IMR-90 (cell line): Measurements from ENCODE around the gene CD99L2. TPM values are rescaled to one million over a fixed set of nuclear protein-coding genes. Genes with fewer than 3 reads are reported as not detected.

Source experiments
- ATAC-seq: fragments of 200-7000 bp; cut with Tn5 transposase; 2 replicates; pipeline ENCODE4 v1.9.1; 2020; ENCODE audit warnings: low read depth, mild to moderate bottlenecking, moderate library complexity
- BruUV-seq: library from RNA; stranded (reverse); fragments of 400-500 nt; replicated peaks from 2 replicates; lab custom pipeline; 2021; lab: Mats Ljungman, UMichigan
- CTCF ChIA-PET: fragments of 300-600 bp; formaldehyde crosslinking; extraction: SDS; loops from one replicate; lab custom pipeline; 2021; ENCODE audit warnings: antibody characterized with exemption; lab: Yijun Ruan, JAX
- POLR2A ChIA-PET: fragments of 300-600 bp; sonication (Branson Sonifier 250); formaldehyde crosslinking; loops from one replicate; lab custom pipeline; 2022; ENCODE audit warnings: antibody characterized with exemption; ENCODE audit not compliant: unreplicated experiment; lab: Charles Lee
- DNase-seq: peaks from one replicate; pipeline ENCODE4 v3.0.0; 2013
- H2AFZ ChIP-seq: replicated peaks from 2 replicates; pipeline ENCODE3; 2013; ENCODE audit warnings: low read length, mild to moderate bottlenecking; ENCODE audit not compliant: poor library complexity
- H2AK5ac ChIP-seq: 2 replicates; pipeline ENCODE4 v1.6.1; 2013; ENCODE audit warnings: low read depth, low read length, inconsistent platforms
- H2AK9ac ChIP-seq: replicated peaks from 2 replicates; pipeline ENCODE3; 2013; ENCODE audit warnings: mild to moderate bottlenecking, low read depth, low read length, moderate library complexity; ENCODE audit not compliant: poor library complexity
- H2BK120ac ChIP-seq: 2 replicates; pipeline ENCODE4 v1.6.1; 2013; ENCODE audit warnings: low read depth, low read length, inconsistent platforms
- H2BK15ac ChIP-seq: 3 replicates; pipeline ENCODE4 v1.6.1; 2013; ENCODE audit warnings: low read depth, low read length, inconsistent platforms
- H2BK20ac ChIP-seq: 2 replicates; pipeline ENCODE4 v1.6.1; 2013; ENCODE audit warnings: low read depth, mild to moderate bottlenecking, inconsistent platforms, low read length, moderate library complexity
- H2BK5ac ChIP-seq: 2 replicates; pipeline ENCODE4 v1.6.1; 2013; ENCODE audit warnings: mild to moderate bottlenecking, low read depth, low read length, inconsistent platforms; ENCODE audit not compliant: poor library complexity, severe bottlenecking
- H3K14ac ChIP-seq: replicated peaks from 2 replicates; pipeline ENCODE4 v1.6.1; 2013; ENCODE audit warnings: low read depth, low read length, inconsistent platforms
- H3K18ac ChIP-seq: 2 replicates; pipeline ENCODE4 v1.6.1; 2013; ENCODE audit warnings: low read depth, low read length, control low read depth
- H3K23ac ChIP-seq: 2 replicates; pipeline ENCODE4 v1.6.1; 2013; ENCODE audit warnings: low read depth, low read length, inconsistent platforms
- H3K27ac ChIP-seq: 2 replicates; pipeline ENCODE4 v1.5.1; 2013; ENCODE audit warnings: mild to moderate bottlenecking, control low read depth, low read length; ENCODE audit not compliant: insufficient read depth
- H3K27me3 ChIP-seq: 2 replicates; pipeline ENCODE4 v1.6.1; 2013; ENCODE audit warnings: low read length; ENCODE audit not compliant: control insufficient read depth, insufficient read depth
- H3K36me3 ChIP-seq: 2 replicates; pipeline ENCODE4 v1.6.1; 2013; ENCODE audit warnings: low read length, mixed read lengths; ENCODE audit not compliant: control insufficient read depth, insufficient read depth
- H3K4ac ChIP-seq: 2 replicates; pipeline ENCODE4 v1.6.1; 2013; ENCODE audit warnings: low read depth, low read length, inconsistent platforms
- H3K4me1 ChIP-seq: 2 replicates; pipeline ENCODE4 v1.6.1; 2013; ENCODE audit warnings: low read length, mixed read lengths; ENCODE audit not compliant: control insufficient read depth, insufficient read depth
- H3K4me2 ChIP-seq: 2 replicates; pipeline ENCODE4 v1.6.1; 2013; ENCODE audit warnings: low read depth, mild to moderate bottlenecking, control low read depth, low read length, moderate library complexity
- H3K4me3 ChIP-seq: 2 replicates; pipeline ENCODE4 v1.5.1; 2013; ENCODE audit warnings: low read depth, mild to moderate bottlenecking, control low read depth, low read length, moderate library complexity; ENCODE audit not compliant: insufficient read depth
- H3K56ac ChIP-seq: 2 replicates; pipeline ENCODE4 v1.6.1; 2013; ENCODE audit warnings: low read length, inconsistent platforms; ENCODE audit not compliant: insufficient read depth; ENCODE audit errors: extremely low read depth
- H3K79me1 ChIP-seq, 2 experiments: 2 replicates each; pipeline ENCODE4 v1.6.1; 2013; ENCODE audit warnings: low read length in 2 of 2, inconsistent platforms in 1 of 2, low read depth in 1 of 2
- H3K9ac ChIP-seq: 2 replicates; pipeline ENCODE4 v1.6.1; 2013; ENCODE audit warnings: low read depth, low read length, control low read depth
- H3K9me1 ChIP-seq: 2 replicates; pipeline ENCODE4 v1.6.1; 2013; ENCODE audit warnings: low read length, inconsistent platforms; ENCODE audit not compliant: insufficient read depth
- H3K9me3 ChIP-seq: 2 replicates; pipeline ENCODE4 v1.6.1; 2013; ENCODE audit warnings: low read length; ENCODE audit not compliant: control insufficient read depth, insufficient read depth
- H4K20me1 ChIP-seq: 2 replicates; pipeline ENCODE4 v1.6.1; 2013; ENCODE audit warnings: low read length, inconsistent platforms; ENCODE audit not compliant: insufficient read depth
- H4K5ac ChIP-seq: 2 replicates; pipeline ENCODE4 v1.6.1; 2013; ENCODE audit warnings: mild to moderate bottlenecking, low read depth, low read length, control low read depth
- H4K8ac ChIP-seq, 2 experiments: 2 replicates each; pipeline ENCODE4 v1.6.1; 2013; ENCODE audit warnings: low read depth in 2 of 2, low read length in 2 of 2, control low read depth in 1 of 2, inconsistent platforms in 1 of 2
- H4K91ac ChIP-seq: 2 replicates; pipeline ENCODE4 v1.6.1; 2013; ENCODE audit warnings: low read depth, low read length, inconsistent platforms; ENCODE audit not compliant: insufficient read depth
- BHLHE40 ChIP-seq: fragments of 150-350 bp; IDR thresholded peaks from 2 replicates; pipeline ENCODE4 v1.6.1; 2016; ENCODE audit warnings: mild to moderate bottlenecking, low read depth, low read length
- CEBPB ChIP-seq: IDR thresholded peaks from 2 replicates; pipeline ENCODE4 v1.6.1; 2012; ENCODE audit warnings: low read depth, low read length, improper control_type of control experiment
- CHD1 ChIP-seq: IDR thresholded peaks from 2 replicates; pipeline ENCODE4 v1.6.1; 2012; ENCODE audit warnings: low read depth, low read length, improper control_type of control experiment
- CTCF ChIP-seq: conservative IDR thresholded peaks from 2 replicates; pipeline ENCODE4 v1.5.1; 2012; ENCODE audit warnings: mild to moderate bottlenecking, low read depth, low read length, improper control_type of control experiment
- FOS ChIP-seq: fragments of 150-350 bp; IDR thresholded peaks from 2 replicates; pipeline ENCODE4 v1.6.1; 2016; ENCODE audit warnings: low read depth, low read length
- MAZ ChIP-seq: IDR thresholded peaks from 2 replicates; pipeline ENCODE4 v1.6.1; 2012; ENCODE audit warnings: low read depth, mild to moderate bottlenecking, low read length, improper control_type of control experiment, moderate library complexity, borderline replicate concordance
- MXI1 ChIP-seq: IDR thresholded peaks from 2 replicates; pipeline ENCODE4 v1.6.1; 2012; ENCODE audit warnings: low read depth, mild to moderate bottlenecking, low read length, moderate library complexity, borderline replicate concordance
- NFE2L2 ChIP-seq: fragments of 150-350 bp; IDR thresholded peaks from 2 replicates; pipeline ENCODE4 v1.6.1; 2016; ENCODE audit warnings: low read depth, mild to moderate bottlenecking, low read length
- POLR2A ChIP-seq: IDR thresholded peaks from 2 replicates; pipeline ENCODE4 v1.6.1; 2012; ENCODE audit warnings: mild to moderate bottlenecking, low read depth, low read length
- RAD21 ChIP-seq: IDR thresholded peaks from 2 replicates; pipeline ENCODE4 v1.6.1; 2012; ENCODE audit warnings: low read length, improper control_type of control experiment
- RCOR1 ChIP-seq: IDR thresholded peaks from 2 replicates; pipeline ENCODE4 v1.6.1; 2012; ENCODE audit warnings: mild to moderate bottlenecking, low read length, improper control_type of control experiment; ENCODE audit not compliant: insufficient replicate concordance
- WGBS, 2 experiments: methylation state at CpG; one replicate each; pipeline versions ENCODE4 v1.1.5 to v1.1.7; 2013; ENCODE audit warnings: missing lambda C conversion rate in 2 of 2; ENCODE audit not compliant: insufficient read length in 1 of 2; ENCODE audit errors: extremely low coverage in 2 of 2; 5-methylcytosine and 5-hydroxymethylcytosine counted together
- dilution Hi-C: fragments of 300-500 bp; cut with HindIII; formaldehyde crosslinking; loops from one replicate; pipeline ENCODE4 v1.14.3; 2018; ENCODE audit warnings: low sequenced_read_pairs; ENCODE audit not compliant: unreplicated experiment
- in situ Hi-C: fragments of 300-500 bp; cut with MboI; formaldehyde crosslinking; loops from 3 replicates; pipeline ENCODE4 v1.14.3; 2019; ENCODE audit warnings: low sequenced_read_pairs, inconsistent platforms, mixed read lengths
- intact Hi-C: fragments of 100-400 bp; cut with micrococcal nuclease; formaldehyde crosslinking; loops from 2 replicates; pipeline ENCODE4 v1.10.0; 2022
- polyA plus RNA-seq, 3 experiments: library from polyadenylated mRNA; depleted of rRNA; stranded (reverse); fragments of >200 nt; gene quantifications; 2 replicates each; pipeline ENCODE4 v1.2.3, GENCODE V29; 2012; ENCODE audit warnings: low replicate concordance in 1 of 3
- total RNA-seq: library from RNA; depleted of rRNA; stranded (reverse); fragments of >200 nt; gene quantifications from 2 replicates; pipeline ENCODE4 v1.2.3, GENCODE V29; 2012
- TF ChIP-seq, protein P1 (sequence below): fragments of 150-350 bp; IDR thresholded peaks from 2 replicates; pipeline ENCODE4 v1.6.1; 2016; ENCODE audit warnings: low read depth, mild to moderate bottlenecking, low read length, moderate library complexity, borderline replicate concordance
- TF ChIP-seq, protein P2 (sequence below): fragments of 150-350 bp; IDR thresholded peaks from 2 replicates; pipeline ENCODE4 v1.6.1; 2017; ENCODE audit warnings: mild to moderate bottlenecking, antibody characterized with exemption, low read length, low read depth

The CD99L2 gene
- total and polyA plus RNA-seq, 2 of the 4 experiments (the other 2 are of a cell fraction), result 17.4 to 41.4 TPM

GRCh38 chrX:150871341-150871811 lies 27.1 kb downstream of the CD99L2 start:
- dilution Hi-C loops, result no loop called here
- no peak overlapping the region for H3K14ac ChIP-seq

More at GRCh38 chrX:150871341-150871811, 27.1 kb downstream of the CD99L2 start:
- Histone ChIP-seq H2AK5ac (no peak overlapping the region), H3K4me1 (peaks cover 7% of the 10 kb centered on the region; the same call in 1 of the 2 replicates), H4K20me1 (0 out of 2 replicates have a peak, but pooled peaks cover 4% of the 10 kb centered on the region), H3K56ac (no peak overlapping the region), H2AFZ (no peak overlapping the region), H4K91ac (no peak overlapping the region), H2BK120ac (no peak overlapping the region), H3K79me1 (peaks cover 4 to 7% of the 10 kb centered on the region in 2 experiments; a peak in 2 of 4 replicates), H3K4me2 (no peak overlapping the region), H4K5ac (no peak overlapping the region), H3K23ac (no peak overlapping the region), H3K9me3 (no peaks in the 10 kb centered on the region), H2BK5ac (no peak overlapping the region), H3K27me3 (no peaks in the 10 kb centered on the region), H3K4me3 (no peak overlapping the region), H3K4ac (no peak overlapping the region), H3K36me3 (no peaks in the 10 kb centered on the region), H4K8ac (no peak overlapping the region), H3K27ac (no peak overlapping the region), H3K18ac (no peak overlapping the region), H3K9ac (no peak overlapping the region), H2BK15ac (no peak overlapping the region), H2BK20ac (no peak overlapping the region), H2AK9ac (no peak overlapping the region), H3K9me1 (no peaks in the 10 kb centered on the region; the same call in 1 of the 2 replicates)
- in situ Hi-C loops (no loop called here), intact Hi-C loops (no loop called here)
- no TSS peak for BruUV-seq
- TF ChIP-seq MAZ, result no peak
- no peak for TF ChIP-seq RCOR1
- TF ChIP-seq, protein P1, sequence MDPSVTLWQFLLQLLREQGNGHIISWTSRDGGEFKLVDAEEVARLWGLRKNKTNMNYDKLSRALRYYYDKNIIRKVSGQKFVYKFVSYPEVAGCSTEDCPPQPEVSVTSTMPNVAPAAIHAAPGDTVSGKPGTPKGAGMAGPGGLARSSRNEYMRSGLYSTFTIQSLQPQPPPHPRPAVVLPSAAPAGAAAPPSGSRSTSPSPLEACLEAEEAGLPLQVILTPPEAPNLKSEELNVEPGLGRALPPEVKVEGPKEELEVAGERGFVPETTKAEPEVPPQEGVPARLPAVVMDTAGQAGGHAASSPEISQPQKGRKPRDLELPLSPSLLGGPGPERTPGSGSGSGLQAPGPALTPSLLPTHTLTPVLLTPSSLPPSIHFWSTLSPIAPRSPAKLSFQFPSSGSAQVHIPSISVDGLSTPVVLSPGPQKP, result no peak
- TF ChIP-seq CEBPB, result no peak
- TF ChIP-seq FOS, result no peak
- no peak for TF ChIP-seq BHLHE40
- no peak for TF ChIP-seq MXI1
- TF ChIP-seq CTCF, result no peak
- no peak for TF ChIP-seq RAD21
- no peak for TF ChIP-seq NFE2L2
- no peak for TF ChIP-seq CHD1
- TF ChIP-seq POLR2A, result no peak
- TF ChIP-seq, protein P2, sequence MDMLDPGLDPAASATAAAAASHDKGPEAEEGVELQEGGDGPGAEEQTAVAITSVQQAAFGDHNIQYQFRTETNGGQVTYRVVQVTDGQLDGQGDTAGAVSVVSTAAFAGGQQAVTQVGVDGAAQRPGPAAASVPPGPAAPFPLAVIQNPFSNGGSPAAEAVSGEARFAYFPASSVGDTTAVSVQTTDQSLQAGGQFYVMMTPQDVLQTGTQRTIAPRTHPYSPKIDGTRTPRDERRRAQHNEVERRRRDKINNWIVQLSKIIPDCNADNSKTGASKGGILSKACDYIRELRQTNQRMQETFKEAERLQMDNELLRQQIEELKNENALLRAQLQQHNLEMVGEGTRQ, result no peak
- no CpG with 5 or more reads among the region's 3 CpGs for WGBS, 2 experiments
- DNase-seq (no peak), ATAC-seq (no peak)
- ChIA-PET POLR2A (no interaction called here), CTCF (interaction anchor here (0.6 kb wide), 1 partner anchor 1715 kb away, joined by 3 read pairs; no protein-coding TSS in a partner anchor)
